ENCODE data around the gene DOLPP1.
A peak's percentile ranks its signal among the peaks of the same experiment; 100 is the strongest.

DOLPP1 gene

DNA sequence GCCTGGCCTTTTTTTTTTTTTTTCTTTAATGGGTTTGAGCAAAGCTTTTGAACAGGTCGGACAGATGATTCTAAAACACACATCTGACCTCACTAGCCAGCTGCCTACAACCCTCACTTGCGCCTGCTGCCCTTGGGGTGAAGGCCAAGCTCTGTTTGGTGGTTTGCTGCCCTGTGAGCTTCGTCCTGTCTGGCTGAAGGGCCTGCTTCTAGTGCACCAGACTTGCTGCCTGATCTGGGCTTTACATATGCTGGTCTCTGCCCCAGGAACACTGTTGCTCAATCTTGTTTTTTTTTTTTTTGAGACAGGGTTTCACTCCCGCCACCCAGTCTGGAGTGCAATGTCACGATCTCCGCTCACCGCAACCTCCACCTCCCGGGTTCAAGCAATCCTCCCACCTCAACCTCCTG, 16.4 kb upstream of the DOLPP1 start:
- no peak overlapping the region for H3K27ac ChIP-seq (ENCODE audit: insufficient read depth, low read length, poor library complexity, severe bottlenecking)
- H3K4me3 ChIP-seq (ENCODE audit: insufficient read depth, low read depth, low read length, poor library complexity, severe bottlenecking): no peak overlapping the region
- no peaks in the 10 kb centered on the region for H3K27me3 ChIP-seq (replicated peaks; ENCODE audit: control insufficient read depth, insufficient read depth, low read length, poor library complexity, severe bottlenecking)
- no peak for DNase-seq
- peaks cover 55% of the 10 kb centered on the region for H3K36me3 ChIP-seq (ENCODE audit: control insufficient read depth, insufficient read depth, low read length)
- no peaks in the 10 kb centered on the region for H3K9me3 ChIP-seq (ENCODE audit: control insufficient read depth, low read length)
- H3K4me1 ChIP-seq (ENCODE audit: control insufficient read depth, insufficient read depth, low read length, poor library complexity, severe bottlenecking): peaks cover 11% of the 10 kb centered on the region

DNA sequence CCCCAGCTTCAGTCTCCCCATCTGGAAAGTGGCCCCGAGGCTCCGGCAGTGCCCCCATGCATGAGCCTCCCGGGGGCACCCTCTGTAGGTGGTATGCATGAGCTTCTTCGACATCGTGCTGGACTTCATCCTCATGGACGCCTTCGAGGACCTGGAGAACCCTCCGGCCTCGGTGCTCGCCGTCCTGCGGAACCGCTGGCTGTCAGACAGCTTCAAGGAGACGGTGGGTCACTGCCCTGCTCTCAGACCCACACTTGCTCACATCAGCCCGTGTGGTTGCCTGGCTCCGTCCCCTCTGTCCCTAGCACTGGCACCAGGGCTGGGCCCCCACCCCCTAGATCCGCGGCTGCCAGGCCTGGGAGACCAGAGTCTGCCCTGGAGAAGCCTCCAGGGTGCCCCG, 12.8 kb upstream of the DOLPP1 start:
- no peak for DNase-seq
- H3K4me1 ChIP-seq (ENCODE audit: control insufficient read depth, insufficient read depth, low read length, poor library complexity, severe bottlenecking): peaks cover 26% of the 10 kb centered on the region
- H3K27me3 ChIP-seq (replicated peaks; ENCODE audit: control insufficient read depth, insufficient read depth, low read length, poor library complexity, severe bottlenecking): no peaks in the 10 kb centered on the region
- peak overlapping the region; percentile 35 for H3K27ac ChIP-seq (ENCODE audit: insufficient read depth, low read length, poor library complexity, severe bottlenecking)
- H3K36me3 ChIP-seq (ENCODE audit: control insufficient read depth, insufficient read depth, low read length): peaks cover 33% of the 10 kb centered on the region
- no peaks in the 10 kb centered on the region for H3K9me3 ChIP-seq (ENCODE audit: control insufficient read depth, low read length)
- H3K4me3 ChIP-seq (ENCODE audit: insufficient read depth, low read depth, low read length, poor library complexity, severe bottlenecking): no peak overlapping the region

GRCh38 chr9:129068990-129069861, 11.7 kb upstream of the DOLPP1 start:
- peaks cover 31% of the 10 kb centered on the region for H3K36me3 ChIP-seq (ENCODE audit: control insufficient read depth, insufficient read depth, low read length)
- DNase-seq: peak; percentile 18 to 49 (median 43)
- no peaks in the 10 kb centered on the region for H3K9me3 ChIP-seq (ENCODE audit: control insufficient read depth, low read length)
- H3K27me3 ChIP-seq (replicated peaks; ENCODE audit: control insufficient read depth, insufficient read depth, low read length, poor library complexity, severe bottlenecking): no peaks in the 10 kb centered on the region
- H3K4me3 ChIP-seq (ENCODE audit: insufficient read depth, low read depth, low read length, poor library complexity, severe bottlenecking): no peak overlapping the region
- H3K27ac ChIP-seq (ENCODE audit: insufficient read depth, low read length, poor library complexity, severe bottlenecking): peak overlapping the region; percentile 35
- H3K4me1 ChIP-seq (ENCODE audit: control insufficient read depth, insufficient read depth, low read length, poor library complexity, severe bottlenecking): peaks cover 30% of the 10 kb centered on the region

- no peaks in the 10 kb centered on the region for H3K27me3 ChIP-seq (replicated peaks; ENCODE audit: control insufficient read depth, insufficient read depth, low read length, poor library complexity, severe bottlenecking)
- peak overlapping the region; percentile 35 for H3K27ac ChIP-seq (ENCODE audit: insufficient read depth, low read length, poor library complexity, severe bottlenecking)
- H3K9me3 ChIP-seq (ENCODE audit: control insufficient read depth, low read length): no peaks in the 10 kb centered on the region
- H3K4me1 ChIP-seq (ENCODE audit: control insufficient read depth, insufficient read depth, low read length, poor library complexity, severe bottlenecking): peaks cover 30% of the 10 kb centered on the region
- no peak for DNase-seq
- H3K36me3 ChIP-seq (ENCODE audit: control insufficient read depth, insufficient read depth, low read length): peaks cover 24% of the 10 kb centered on the region
- no peak overlapping the region for H3K4me3 ChIP-seq (ENCODE audit: insufficient read depth, low read depth, low read length, poor library complexity, severe bottlenecking)
Observed at GRCh38 chr9:129069862-129070641, 10.9 kb upstream of the DOLPP1 start.

- Histone ChIP-seq H3K36me3 (ENCODE audit: control insufficient read depth, insufficient read depth, low read length) (peaks cover 17% of the 10 kb centered on the region), H3K4me3 (ENCODE audit: insufficient read depth, low read depth, low read length, poor library complexity, severe bottlenecking) (no peak overlapping the region), H3K9me3 (ENCODE audit: control insufficient read depth, low read length) (no peaks in the 10 kb centered on the region), H3K27ac (ENCODE audit: insufficient read depth, low read length, poor library complexity, severe bottlenecking) (no peak overlapping the region), H3K4me1 (ENCODE audit: control insufficient read depth, insufficient read depth, low read length, poor library complexity, severe bottlenecking) (peaks cover 30% of the 10 kb centered on the region), H3K27me3 (replicated peaks; ENCODE audit: control insufficient read depth, insufficient read depth, low read length, poor library complexity, severe bottlenecking) (no peaks in the 10 kb centered on the region)
- DNase-seq: no peak
Observed at GRCh38 chr9:129070696-129071525, 10.0 kb upstream of the DOLPP1 start.

DNA sequence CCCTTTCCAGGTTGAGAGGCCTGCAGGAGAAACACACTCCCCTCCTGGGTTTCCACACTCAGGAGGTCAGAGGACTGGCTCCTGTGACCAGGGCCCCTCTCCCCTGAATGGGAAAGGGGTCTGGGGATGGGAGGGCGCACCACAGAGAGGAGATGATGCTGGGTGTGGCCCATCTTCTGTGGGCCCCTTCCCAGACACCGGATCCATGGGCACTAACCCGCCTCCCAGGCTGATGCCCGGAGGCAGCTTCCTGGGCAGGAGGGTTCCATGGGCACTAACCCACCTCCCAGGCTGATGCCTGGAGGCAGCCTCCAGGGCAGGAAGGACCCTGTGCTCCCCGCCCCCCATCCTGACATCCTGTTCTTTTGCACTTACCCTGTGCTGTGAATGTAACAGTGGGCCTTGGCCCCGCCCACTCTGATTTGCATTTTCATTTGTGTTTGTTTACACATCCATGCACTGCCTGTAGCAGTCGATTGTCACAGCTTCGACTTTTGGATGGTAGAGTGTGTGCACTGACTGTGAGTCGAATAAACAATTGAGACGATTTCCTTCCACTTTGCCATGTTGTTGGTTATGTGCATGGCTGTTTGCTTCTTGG, 9.3 kb upstream of the DOLPP1 start:
- Histone ChIP-seq H3K27me3 (replicated peaks; ENCODE audit: control insufficient read depth, insufficient read depth, low read length, poor library complexity, severe bottlenecking) (no peaks in the 10 kb centered on the region), H3K4me1 (ENCODE audit: control insufficient read depth, insufficient read depth, low read length, poor library complexity, severe bottlenecking) (peaks cover 30% of the 10 kb centered on the region), H3K9me3 (ENCODE audit: control insufficient read depth, low read length) (no peaks in the 10 kb centered on the region), H3K36me3 (ENCODE audit: control insufficient read depth, insufficient read depth, low read length) (peaks cover 14% of the 10 kb centered on the region), H3K4me3 (ENCODE audit: insufficient read depth, low read depth, low read length, poor library complexity, severe bottlenecking) (no peak overlapping the region), H3K27ac (ENCODE audit: insufficient read depth, low read length, poor library complexity, severe bottlenecking) (no peak overlapping the region)
- peak in 1 of 3 donors; percentile 16 for DNase-seq

DNA sequence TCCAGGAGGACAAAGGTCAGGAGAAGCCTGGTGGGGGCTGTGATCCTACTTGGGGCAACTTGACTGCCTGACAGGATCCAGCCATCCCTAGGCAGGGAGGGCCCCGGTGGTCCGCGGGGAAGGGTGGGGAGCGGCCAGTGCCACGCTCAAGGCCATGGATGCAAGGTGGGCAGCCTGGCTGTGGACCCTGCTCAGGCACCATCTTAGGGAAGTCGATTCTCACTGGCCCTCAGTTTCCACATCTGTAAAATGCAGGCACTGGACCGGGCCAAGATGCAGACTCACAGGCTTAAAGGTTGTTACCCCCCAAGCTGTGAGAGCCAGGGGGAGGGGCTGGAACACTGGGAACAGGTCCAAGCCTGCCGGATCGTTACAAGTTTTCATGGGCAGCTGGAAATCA, 8.7 kb upstream of the DOLPP1 start:
- Histone ChIP-seq H3K4me1 (ENCODE audit: control insufficient read depth, insufficient read depth, low read length, poor library complexity, severe bottlenecking) (peaks cover 30% of the 10 kb centered on the region), H3K4me3 (ENCODE audit: insufficient read depth, low read depth, low read length, poor library complexity, severe bottlenecking) (no peak overlapping the region), H3K9me3 (ENCODE audit: control insufficient read depth, low read length) (no peaks in the 10 kb centered on the region), H3K27ac (ENCODE audit: insufficient read depth, low read length, poor library complexity, severe bottlenecking) (no peak overlapping the region), H3K36me3 (ENCODE audit: control insufficient read depth, insufficient read depth, low read length) (peaks cover 13% of the 10 kb centered on the region), H3K27me3 (replicated peaks; ENCODE audit: control insufficient read depth, insufficient read depth, low read length, poor library complexity, severe bottlenecking) (no peaks in the 10 kb centered on the region)
- no peak for DNase-seq

DNA sequence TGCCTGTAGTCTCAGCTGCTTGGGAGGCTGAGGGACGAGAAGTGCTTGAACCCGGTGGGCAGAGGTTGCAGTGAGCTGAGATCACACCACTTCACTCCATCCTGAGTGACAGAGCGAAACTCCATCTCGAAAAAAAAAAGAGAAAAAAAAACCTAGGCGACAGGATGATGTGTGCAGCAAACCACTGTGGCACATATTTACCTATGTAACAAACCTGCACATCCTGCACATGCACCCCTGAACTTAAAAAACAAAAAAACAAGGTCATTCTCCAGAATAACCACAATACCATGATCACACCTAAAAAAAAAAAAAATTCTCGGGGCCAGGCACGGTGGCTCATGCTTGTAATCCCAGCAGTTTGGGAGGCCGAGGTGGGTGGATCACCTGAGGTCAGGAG, 7.5 kb upstream of the DOLPP1 start:
- Histone ChIP-seq H3K9me3 (ENCODE audit: control insufficient read depth, low read length) (no peaks in the 10 kb centered on the region), H3K27ac (ENCODE audit: insufficient read depth, low read length, poor library complexity, severe bottlenecking) (no peak overlapping the region), H3K4me3 (ENCODE audit: insufficient read depth, low read depth, low read length, poor library complexity, severe bottlenecking) (no peak overlapping the region), H3K36me3 (ENCODE audit: control insufficient read depth, insufficient read depth, low read length) (peaks cover 3% of the 10 kb centered on the region), H3K27me3 (replicated peaks; ENCODE audit: control insufficient read depth, insufficient read depth, low read length, poor library complexity, severe bottlenecking) (no peaks in the 10 kb centered on the region), H3K4me1 (ENCODE audit: control insufficient read depth, insufficient read depth, low read length, poor library complexity, severe bottlenecking) (peaks cover 29% of the 10 kb centered on the region)
- DNase-seq: no peak

DNA sequence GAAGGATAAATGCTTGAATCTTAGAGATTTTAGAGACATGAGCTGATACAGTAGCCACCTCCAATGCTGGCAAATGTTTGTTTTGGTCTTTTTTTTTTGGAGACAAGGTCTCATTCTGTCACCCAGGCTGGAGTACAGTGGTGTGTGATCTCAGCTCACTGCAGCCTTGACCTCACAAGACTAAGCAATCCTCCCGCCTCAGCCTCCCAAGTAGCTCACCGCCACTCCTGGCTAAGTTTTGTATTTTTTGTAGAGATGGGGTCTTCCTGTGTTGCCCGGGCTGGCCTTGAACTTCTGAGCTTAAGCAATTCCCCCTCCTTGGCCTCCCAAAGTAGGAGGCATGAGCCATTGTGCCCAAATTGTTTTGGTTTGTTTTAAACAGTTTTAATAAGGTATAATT, 6.8 kb upstream of the DOLPP1 start:
- peaks cover 22% of the 10 kb centered on the region for H3K4me1 ChIP-seq (ENCODE audit: control insufficient read depth, insufficient read depth, low read length, poor library complexity, severe bottlenecking)
- H3K36me3 ChIP-seq (ENCODE audit: control insufficient read depth, insufficient read depth, low read length): no peaks in the 10 kb centered on the region
- no peak for DNase-seq
- H3K9me3 ChIP-seq (ENCODE audit: control insufficient read depth, low read length): no peaks in the 10 kb centered on the region
- H3K27ac ChIP-seq (ENCODE audit: insufficient read depth, low read length, poor library complexity, severe bottlenecking): no peak overlapping the region
- no peaks in the 10 kb centered on the region for H3K27me3 ChIP-seq (replicated peaks; ENCODE audit: control insufficient read depth, insufficient read depth, low read length, poor library complexity, severe bottlenecking)
- H3K4me3 ChIP-seq (ENCODE audit: insufficient read depth, low read depth, low read length, poor library complexity, severe bottlenecking): no peak overlapping the region

Data from effector memory CD4-positive, alpha-beta T cell (primary cell).